SU-DHL-6 (cell line): ENCODE results near the gene NCCRP1.

Source experiments
- H2AFZ ChIP-seq: fragments of 200-600 bp; sonication (generic); 2 replicates; pipeline ENCODE4 v1.6.1; 2014; ENCODE audit warnings: low read depth, mild to moderate bottlenecking, moderate library complexity, mixed read lengths, antibody characterized with exemption, low read length; ENCODE audit not compliant: severe bottlenecking
- H3F3A ChIP-seq: fragments of 200-600 bp; shearing (Covaris generic); 2 replicates; pipeline ENCODE4 v1.6.0; 2016; ENCODE audit warnings: antibody characterized with exemption, mild to moderate bottlenecking; ENCODE audit not compliant: insufficient read depth
- H3K27ac ChIP-seq: fragments of 200-600 bp; sonication (generic); 2 replicates; pipeline ENCODE4 v1.5.1; 2016; ENCODE audit warnings: low read depth, mild to moderate bottlenecking, low read length, moderate library complexity, mixed read lengths
- H3K27me3 ChIP-seq: fragments of 200-600 bp; sonication (generic), shearing (Covaris generic); 2 replicates; pipeline ENCODE4 v1.6.0; 2014; ENCODE audit warnings: mild to moderate bottlenecking, low read length
- H3K36me3 ChIP-seq: fragments of 200-600 bp; sonication (generic); 2 replicates; pipeline ENCODE4 v1.6.1; 2014; ENCODE audit warnings: mild to moderate bottlenecking, low read length, mixed read lengths
- H3K4me2 ChIP-seq: fragments of 300-600, 200-600 bp; shearing (Covaris generic), sonication (generic); 2 replicates; pipeline ENCODE4 v1.6.0; 2014; ENCODE audit warnings: low read length, low read depth, mild to moderate bottlenecking; ENCODE audit not compliant: poor library complexity, severe bottlenecking
- H3K4me3 ChIP-seq: fragments of 200-600 bp; sonication (generic); 2 replicates; pipeline ENCODE4 v1.5.1; 2014; ENCODE audit warnings: antibody characterized with exemption, low read length, mild to moderate bottlenecking, mixed read lengths; ENCODE audit not compliant: insufficient read depth, poor library complexity, severe bottlenecking
- H3K79me2 ChIP-seq: fragments of 200-600 bp; sonication (generic); 2 replicates; pipeline ENCODE4 v1.6.1; 2014; ENCODE audit warnings: mild to moderate bottlenecking, low read length, moderate library complexity; ENCODE audit not compliant: insufficient read depth
- H3K9ac ChIP-seq: fragments of 200-600 bp; sonication (generic); 2 replicates; pipeline ENCODE4 v1.7.0; 2014; ENCODE audit warnings: mild to moderate bottlenecking, low read length
- H3K9me2 ChIP-seq: fragments of 200-600 bp; sonication (generic); replicated peaks from 2 replicates; pipeline ENCODE4 v1.6.1; 2014; ENCODE audit warnings: low read length; ENCODE audit not compliant: insufficient read depth
- H3K9me3 ChIP-seq: fragments of 200-600 bp; sonication (generic); 2 replicates; pipeline ENCODE4 v1.6.1; 2014; ENCODE audit warnings: low read length, mixed read lengths; ENCODE audit not compliant: insufficient read depth
- H4K20me1 ChIP-seq: fragments of 200-600 bp; sonication (generic); 2 replicates; pipeline ENCODE4 v1.6.1; 2014; ENCODE audit warnings: low read depth, mild to moderate bottlenecking, antibody characterized with exemption, low read length, moderate library complexity, mixed read lengths
- EZH2phosphoT487 ChIP-seq: fragments of 200-600 bp; sonication (generic), shearing (Covaris generic); conservative IDR thresholded peaks from 2 replicates; pipeline ENCODE4 v1.6.1; 2018; ENCODE audit warnings: mild to moderate bottlenecking, antibody characterized with exemption, low read length, moderate library complexity, mixed read lengths
- TF ChIP-seq, protein P1 (sequence below): fragments of 200-600 bp; sonication (generic); IDR thresholded peaks from one replicate; pipeline ENCODE4 v1.5.1; 2017; ENCODE audit warnings: antibody characterized with exemption, mild to moderate bottlenecking, low read length, moderate library complexity; ENCODE audit not compliant: insufficient read depth, poor library complexity, severe bottlenecking

The NCCRP1 gene

DNA sequence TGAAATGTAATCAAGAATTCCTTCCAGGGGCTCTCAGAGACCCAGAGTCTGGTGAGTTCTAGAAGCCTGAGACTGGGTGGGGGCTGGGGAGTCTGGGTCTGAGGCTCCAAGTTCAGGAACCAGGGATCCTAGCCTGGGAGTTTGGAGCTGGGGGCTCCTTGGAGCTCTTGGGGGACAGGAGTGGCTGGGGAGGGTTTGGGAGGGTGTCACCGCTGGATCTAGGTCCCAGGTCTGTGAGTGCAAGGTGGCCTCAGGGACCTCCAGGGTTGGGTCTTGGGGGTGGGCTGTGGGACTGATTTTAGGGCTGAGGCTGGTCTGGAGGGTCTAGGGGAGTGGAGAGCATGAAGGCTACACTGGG, 6.2 kb downstream of the NCCRP1 start:
- Histone ChIP-seq H3K79me2 (no peaks in the 10 kb centered on the region), H3K4me2 (no peak overlapping the region), H3K9me3 (no peaks in the 10 kb centered on the region), H3K4me3 (no peak overlapping the region), H3K9me2 (no peaks in the 10 kb centered on the region), H2AFZ (no peak overlapping the region), H3K36me3 (no peaks in the 10 kb centered on the region), H3K27me3 (no peaks in the 10 kb centered on the region), H4K20me1 (no peaks in the 10 kb centered on the region), H3F3A (no peaks in the 10 kb centered on the region), H3K27ac (no peak overlapping the region), H3K9ac (no peak overlapping the region)
- no peak for TF ChIP-seq EZH2phosphoT487
- TF ChIP-seq, protein P1, sequence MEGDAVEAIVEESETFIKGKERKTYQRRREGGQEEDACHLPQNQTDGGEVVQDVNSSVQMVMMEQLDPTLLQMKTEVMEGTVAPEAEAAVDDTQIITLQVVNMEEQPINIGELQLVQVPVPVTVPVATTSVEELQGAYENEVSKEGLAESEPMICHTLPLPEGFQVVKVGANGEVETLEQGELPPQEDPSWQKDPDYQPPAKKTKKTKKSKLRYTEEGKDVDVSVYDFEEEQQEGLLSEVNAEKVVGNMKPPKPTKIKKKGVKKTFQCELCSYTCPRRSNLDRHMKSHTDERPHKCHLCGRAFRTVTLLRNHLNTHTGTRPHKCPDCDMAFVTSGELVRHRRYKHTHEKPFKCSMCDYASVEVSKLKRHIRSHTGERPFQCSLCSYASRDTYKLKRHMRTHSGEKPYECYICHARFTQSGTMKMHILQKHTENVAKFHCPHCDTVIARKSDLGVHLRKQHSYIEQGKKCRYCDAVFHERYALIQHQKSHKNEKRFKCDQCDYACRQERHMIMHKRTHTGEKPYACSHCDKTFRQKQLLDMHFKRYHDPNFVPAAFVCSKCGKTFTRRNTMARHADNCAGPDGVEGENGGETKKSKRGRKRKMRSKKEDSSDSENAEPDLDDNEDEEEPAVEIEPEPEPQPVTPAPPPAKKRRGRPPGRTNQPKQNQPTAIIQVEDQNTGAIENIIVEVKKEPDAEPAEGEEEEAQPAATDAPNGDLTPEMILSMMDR = no peak

DNA sequence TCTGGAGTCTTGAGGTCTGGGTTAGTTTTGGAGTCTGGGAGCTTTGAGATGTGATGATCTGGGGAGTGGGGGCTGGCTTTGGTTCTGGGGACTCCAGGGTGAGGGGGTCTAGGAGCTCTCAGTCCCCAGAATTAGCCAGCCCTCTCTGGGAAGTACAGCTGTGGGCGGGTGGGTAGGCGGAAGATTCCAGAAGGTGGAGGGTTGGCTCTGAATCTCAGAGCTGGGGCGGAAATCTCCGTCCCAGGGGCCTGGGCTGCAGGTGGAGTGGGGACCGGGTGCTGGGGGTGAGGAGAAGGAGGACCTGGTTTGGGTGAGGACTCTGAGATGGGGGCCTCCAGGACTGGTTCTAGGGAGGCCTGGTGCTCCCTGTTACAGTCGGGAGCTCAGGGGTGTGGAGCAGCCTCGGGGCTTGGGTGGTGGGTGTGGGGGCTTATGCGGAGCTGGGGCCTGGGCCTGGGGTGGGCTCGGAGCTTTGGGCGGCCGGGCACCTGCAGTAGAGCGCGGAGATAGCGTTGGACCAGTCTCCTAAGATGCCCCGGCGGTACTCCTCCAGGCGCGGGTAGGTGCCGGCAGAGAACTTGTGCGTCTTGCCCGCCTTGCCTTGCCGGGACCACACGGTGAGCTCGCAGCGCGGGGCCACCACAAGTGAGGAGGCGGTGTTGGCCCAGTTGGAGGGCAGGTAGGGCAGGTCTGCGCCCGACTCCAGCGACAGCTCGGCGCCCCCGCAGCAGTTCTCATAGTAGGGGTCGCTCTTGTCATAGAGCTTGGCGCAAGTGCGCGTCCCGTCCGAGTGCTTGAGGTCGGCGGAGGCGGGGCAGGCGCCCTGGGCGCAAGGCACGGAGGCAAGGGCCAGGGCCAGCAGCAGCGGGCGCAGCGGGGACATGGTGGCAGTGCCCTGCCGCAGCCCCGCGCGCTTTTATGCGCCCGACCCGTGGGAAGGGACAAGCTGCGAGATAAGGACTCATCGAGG, 6.9 kb downstream of the NCCRP1 start, which contains the start of gene SYCN:
TSS of gene SYCN (minus strand) at position 892 of the 970 bp plus-strand sequence. CDS start at position 883, 9 bp downstream.
- no peak for TF ChIP-seq EZH2phosphoT487
- TF ChIP-seq, protein P1 = no peak
- no peaks in the 10 kb centered on the region for H3K27me3 ChIP-seq
- H3K9ac ChIP-seq = no peak within 1 kb of the TSS
- no peaks in the 10 kb centered on the region for H3K36me3 ChIP-seq
- no peak within 1 kb of the TSS for H3K27ac ChIP-seq
- no peaks in the 10 kb centered on the region for H4K20me1 ChIP-seq
- H3K9me2 ChIP-seq = no peaks in the 10 kb centered on the region
- no peaks in the 10 kb centered on the region for H3K9me3 ChIP-seq
- H2AFZ ChIP-seq = no peak within 1 kb of the TSS
- H3F3A ChIP-seq = no peaks in the 10 kb centered on the region
- no peak within 1 kb of the TSS for H3K4me2 ChIP-seq
- H3K4me3 ChIP-seq = no peak within 1 kb of the TSS
- no peaks in the 10 kb centered on the region for H3K79me2 ChIP-seq

- H3K4me3 ChIP-seq = no peak overlapping the region
- H3K4me2 ChIP-seq = no peak overlapping the region
- no peak overlapping the region for H3K27ac ChIP-seq
- H3K79me2 ChIP-seq = no peaks in the 10 kb centered on the region
- H3F3A ChIP-seq = no peaks in the 10 kb centered on the region
- no peaks in the 10 kb centered on the region for H3K27me3 ChIP-seq
- no peak overlapping the region for H3K9ac ChIP-seq
- no peaks in the 10 kb centered on the region for H3K36me3 ChIP-seq
- H2AFZ ChIP-seq = no peak overlapping the region
- H3K9me2 ChIP-seq = no peaks in the 10 kb centered on the region
- TF ChIP-seq EZH2phosphoT487 = no peak
- TF ChIP-seq, protein P1 = no peak
- no peaks in the 10 kb centered on the region for H4K20me1 ChIP-seq
- no peaks in the 10 kb centered on the region for H3K9me3 ChIP-seq
Observed at GRCh38 chr19:39205449-39205764, 8.6 kb downstream of the NCCRP1 start.
